GM12892 (cell line): ENCODE results near the gene FAM149A.

Experiments used
- POLR2A ChIP-seq: IDR thresholded peaks from 2 replicates; pipeline ENCODE4 v1.6.1; 2011; ENCODE audit warnings: low read depth, low read length, control low read depth
- POLR2AphosphoS5 ChIP-seq: IDR thresholded peaks from 2 replicates; pipeline ENCODE4 v1.6.1; 2011; ENCODE audit warnings: low read depth, low read length, control low read depth
- TAF1 ChIP-seq: IDR thresholded peaks from 2 replicates; pipeline ENCODE4 v1.6.1; 2011; ENCODE audit warnings: low read depth, mild to moderate bottlenecking, control low read depth, low read length, borderline replicate concordance

- TF ChIP-seq POLR2A (no peak), TAF1 (no peak), POLR2AphosphoS5 (no peak)
These were observed 12.2 kb upstream of the FAM149A start for GRCh38 chr4:186092296-186092695.
